ENCODE data around the gene CD99L2.

The CD99L2 gene

DNA sequence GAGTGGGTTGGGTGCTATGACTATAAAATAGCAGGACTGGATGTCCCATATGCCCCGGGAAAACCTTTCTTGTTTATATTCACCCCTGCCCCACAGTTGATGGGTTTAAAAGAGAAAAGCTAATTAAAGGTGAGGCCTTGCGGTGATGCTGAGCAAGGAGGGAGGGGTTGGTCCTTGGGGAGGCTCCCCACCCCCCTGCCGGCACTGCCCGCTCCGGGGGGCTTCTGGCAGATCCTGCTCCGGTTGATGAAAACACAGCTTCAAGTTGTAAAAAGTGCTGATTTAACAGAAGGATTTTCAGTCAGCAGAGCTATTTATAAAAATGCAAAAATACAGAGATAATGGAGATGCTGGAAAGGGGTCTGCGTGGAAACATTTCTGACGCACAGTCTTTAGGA, 136.7 kb downstream of the CD99L2 start:
- Histone ChIP-seq H3K18ac (ENCODE audit: low read length) (no peak overlapping the region), H2BK5ac (ENCODE audit: low read length) (no peak overlapping the region), H3K27ac (replicated peaks; ENCODE audit: low read length) (no peak overlapping the region), H2BK15ac (ENCODE audit: low read length) (no peak overlapping the region), H3K4me3 (ENCODE audit: low read length in 2 of 2) (no peak overlapping the region), H3K79me1 (ENCODE audit: low read depth, low read length) (no peaks in the 10 kb centered on the region), H4K91ac (ENCODE audit: low read depth, low read length, poor library complexity) (no peak overlapping the region), H3K4me2 (ENCODE audit: insufficient read depth, low read length, poor library complexity, severe bottlenecking) (no peak overlapping the region), H2BK12ac (ENCODE audit: low read length) (no peak overlapping the region), H3K27me3 (ENCODE audit: control insufficient read depth in 3 of 3, insufficient read depth in 3 of 3, low read depth in 1 of 3, low read length in 3 of 3) (peaks cover 0 to 18% (median 0%) of the 10 kb centered on the region in 3 experiments), H3K23ac (ENCODE audit: low read depth, low read length, poor library complexity) (no peak overlapping the region), H2BK120ac (ENCODE audit: low read depth, low read length) (no peak overlapping the region), H2AFZ (ENCODE audit: low read length) (no peak overlapping the region), H3K9me3 (replicated peaks in 1 of 2; ENCODE audit: control insufficient read depth in 2 of 2, insufficient read depth in 1 of 2, low read depth in 1 of 2, low read length in 2 of 2) (no peaks in the 10 kb centered on the region), H3K36me3 (replicated peaks in 1 of 2; ENCODE audit: control insufficient read depth in 2 of 2, insufficient read depth in 2 of 2, low read length in 2 of 2) (peaks cover 0 to 11% of the 10 kb centered on the region in 2 donors), H3K14ac (ENCODE audit: low read length) (no peak overlapping the region), H2AK5ac (ENCODE audit: low read depth, low read length) (no peak overlapping the region), H3K9ac (ENCODE audit: low read depth, low read length, poor library complexity) (no peak overlapping the region), H3K4me1 (ENCODE audit: control insufficient read depth in 2 of 2, insufficient read depth in 1 of 2, low read depth in 1 of 2, low read length in 2 of 2) (peaks cover 0 to 2% of the 10 kb centered on the region in 2 donors), H4K8ac (ENCODE audit: low read depth, low read length) (no peak overlapping the region), H3K4ac (ENCODE audit: low read length) (no peak overlapping the region)
- no peak for DNase-seq (ENCODE audit: low spot score)
- WGBS, 2 donors (ENCODE audit: extremely low coverage in 2 of 2, insufficient read length in 2 of 2, insufficient replicate concordance in 1 of 2), result no CpG with 5 or more reads among the region's 8 CpGs

DNA sequence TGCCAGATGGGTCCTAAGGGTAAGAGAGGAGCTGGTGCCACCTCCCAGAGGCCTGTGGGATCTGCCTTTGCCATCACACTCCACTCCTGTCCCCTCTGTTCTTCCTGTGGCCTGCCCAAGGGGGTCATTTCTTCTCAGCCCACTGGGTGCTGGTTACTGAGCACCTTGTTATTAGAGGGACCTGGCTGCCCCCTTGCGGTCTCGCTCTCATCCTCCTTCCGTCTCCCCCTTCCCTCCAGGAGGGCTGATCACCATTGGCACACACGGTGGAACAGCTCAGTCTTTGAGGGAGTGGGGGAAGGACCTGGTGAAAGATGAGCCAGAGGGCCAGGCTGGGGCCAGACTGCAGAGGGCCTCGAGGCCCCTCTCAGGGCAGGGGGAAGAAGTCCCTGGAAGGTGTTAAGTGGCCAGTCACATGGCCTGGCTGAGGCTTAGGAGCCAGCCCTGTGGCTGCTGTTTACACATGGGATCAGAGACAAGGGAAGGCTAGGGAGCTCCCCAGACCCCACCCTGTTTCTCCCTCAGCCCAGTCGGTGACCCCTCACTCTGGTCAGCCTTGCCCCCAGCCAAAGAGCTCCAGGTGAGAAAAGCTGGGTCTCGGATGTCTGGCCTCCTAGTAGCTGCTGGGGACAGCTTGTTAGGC, 137.2 kb downstream of the CD99L2 start:
- no peak overlapping the region for H3K9ac ChIP-seq (ENCODE audit: low read depth, low read length, poor library complexity)
- no peak overlapping the region for H4K91ac ChIP-seq (ENCODE audit: low read depth, low read length, poor library complexity)
- H3K4ac ChIP-seq (ENCODE audit: low read length), result no peak overlapping the region
- no peak overlapping the region for H3K4me3 ChIP-seq (ENCODE audit: low read length in 2 of 2)
- H2AFZ ChIP-seq (ENCODE audit: low read length), result no peak overlapping the region
- H3K4me1 ChIP-seq (ENCODE audit: control insufficient read depth in 2 of 2, insufficient read depth in 1 of 2, low read depth in 1 of 2, low read length in 2 of 2), result peaks cover 0 to 2% of the 10 kb centered on the region in 2 donors
- H3K18ac ChIP-seq (ENCODE audit: low read length), result no peak overlapping the region
- no peaks in the 10 kb centered on the region for H3K79me1 ChIP-seq (ENCODE audit: low read depth, low read length)
- H3K4me2 ChIP-seq (ENCODE audit: insufficient read depth, low read length, poor library complexity, severe bottlenecking), result no peak overlapping the region
- no peak overlapping the region for H2BK12ac ChIP-seq (ENCODE audit: low read length)
- H2BK5ac ChIP-seq (ENCODE audit: low read length), result no peak overlapping the region
- H2AK5ac ChIP-seq (ENCODE audit: low read depth, low read length), result no peak overlapping the region
- no peak overlapping the region for H3K14ac ChIP-seq (ENCODE audit: low read length)
- H4K8ac ChIP-seq (ENCODE audit: low read depth, low read length), result no peak overlapping the region
- peaks cover 0 to 12% of the 10 kb centered on the region in 2 donors for H3K36me3 ChIP-seq (replicated peaks in 1 of 2; ENCODE audit: control insufficient read depth in 2 of 2, insufficient read depth in 2 of 2, low read length in 2 of 2)
- H3K23ac ChIP-seq (ENCODE audit: low read depth, low read length, poor library complexity), result no peak overlapping the region
- DNase-seq (ENCODE audit: low spot score), result no peak
- no peak overlapping the region for H2BK15ac ChIP-seq (ENCODE audit: low read length)
- peaks cover 0 to 18% (median 0%) of the 10 kb centered on the region in 3 experiments for H3K27me3 ChIP-seq (ENCODE audit: control insufficient read depth in 3 of 3, insufficient read depth in 3 of 3, low read depth in 1 of 3, low read length in 3 of 3)
- WGBS, 2 donors (ENCODE audit: extremely low coverage in 2 of 2, insufficient read length in 2 of 2, insufficient replicate concordance in 1 of 2), result no CpG with 5 or more reads among the region's 7 CpGs
- no peak overlapping the region for H3K27ac ChIP-seq (replicated peaks; ENCODE audit: low read length)
- no peaks in the 10 kb centered on the region for H3K9me3 ChIP-seq (replicated peaks in 1 of 2; ENCODE audit: control insufficient read depth in 2 of 2, insufficient read depth in 1 of 2, low read depth in 1 of 2, low read length in 2 of 2)
- no peak overlapping the region for H2BK120ac ChIP-seq (ENCODE audit: low read depth, low read length)

DNA sequence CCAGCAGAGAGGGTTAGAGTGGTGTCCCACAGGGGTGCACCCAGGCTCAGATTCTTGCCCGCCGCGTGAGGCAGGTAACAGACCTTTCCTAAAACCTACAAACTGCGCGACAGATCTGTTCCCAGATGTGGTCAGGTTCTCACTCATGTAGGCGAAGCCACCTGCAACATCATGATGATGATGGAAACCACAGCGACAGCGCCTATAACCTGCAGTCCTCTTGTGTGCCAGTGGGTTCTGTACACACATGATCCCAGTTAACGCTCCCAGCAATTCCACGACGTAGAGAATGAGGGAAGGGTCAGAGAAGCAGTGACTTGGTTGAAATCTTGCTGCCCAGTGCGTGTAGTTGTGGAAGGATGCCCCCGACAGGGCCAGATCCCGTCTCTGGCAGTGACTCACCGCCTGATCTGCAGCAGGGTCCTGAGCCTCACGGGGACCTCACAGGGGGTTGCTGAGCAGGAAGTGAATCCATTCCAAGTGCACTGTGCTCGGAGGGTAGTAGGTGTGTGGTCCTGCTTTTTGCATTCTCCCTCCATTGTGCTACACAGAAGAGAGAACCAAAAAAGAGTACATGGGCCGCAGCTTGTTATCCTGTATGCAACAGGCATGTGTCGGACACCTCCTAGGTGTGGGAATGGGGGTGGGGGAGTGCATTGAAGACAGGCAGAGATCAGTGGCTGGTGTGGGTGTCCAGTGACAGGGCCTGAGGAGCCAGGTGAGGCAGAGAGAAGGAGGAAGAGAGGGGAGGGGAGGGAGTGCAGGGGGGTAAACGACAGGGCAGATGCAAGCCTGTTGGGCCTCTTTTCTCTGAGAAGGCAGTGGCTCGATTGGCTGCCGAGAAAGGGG, 138.7 kb downstream of the CD99L2 start:
- Histone ChIP-seq H4K91ac (ENCODE audit: low read depth, low read length, poor library complexity) (no peak overlapping the region), H3K27ac (replicated peaks; ENCODE audit: low read length) (no peak overlapping the region), H4K8ac (ENCODE audit: low read depth, low read length) (no peak overlapping the region), H3K9me3 (replicated peaks in 1 of 2; ENCODE audit: control insufficient read depth in 2 of 2, insufficient read depth in 1 of 2, low read depth in 1 of 2, low read length in 2 of 2) (no peaks in the 10 kb centered on the region), H2BK15ac (ENCODE audit: low read length) (no peak overlapping the region), H3K4me2 (ENCODE audit: insufficient read depth, low read length, poor library complexity, severe bottlenecking) (no peak overlapping the region), H3K79me1 (ENCODE audit: low read depth, low read length) (no peaks in the 10 kb centered on the region), H3K36me3 (replicated peaks in 1 of 2; ENCODE audit: control insufficient read depth in 2 of 2, insufficient read depth in 2 of 2, low read length in 2 of 2) (peaks cover 0 to 13% of the 10 kb centered on the region in 2 donors), H2BK120ac (ENCODE audit: low read depth, low read length) (no peak overlapping the region), H3K23ac (ENCODE audit: low read depth, low read length, poor library complexity) (no peak overlapping the region), H3K4me1 (ENCODE audit: control insufficient read depth in 2 of 2, insufficient read depth in 1 of 2, low read depth in 1 of 2, low read length in 2 of 2) (peaks cover 0 to 2% of the 10 kb centered on the region in 2 donors), H3K4ac (ENCODE audit: low read length) (no peak overlapping the region), H3K9ac (ENCODE audit: low read depth, low read length, poor library complexity) (no peak overlapping the region), H3K18ac (ENCODE audit: low read length) (no peak overlapping the region), H2BK5ac (ENCODE audit: low read length) (no peak overlapping the region), H3K14ac (ENCODE audit: low read length) (no peak overlapping the region), H2AFZ (ENCODE audit: low read length) (no peak overlapping the region), H2BK12ac (ENCODE audit: low read length) (no peak overlapping the region), H2AK5ac (ENCODE audit: low read depth, low read length) (no peak overlapping the region), H3K4me3 (ENCODE audit: low read length in 2 of 2) (no peak overlapping the region), H3K27me3 (ENCODE audit: control insufficient read depth in 3 of 3, insufficient read depth in 3 of 3, low read depth in 1 of 3, low read length in 3 of 3) (peaks cover 0 to 18% (median 0%) of the 10 kb centered on the region in 3 experiments)
- WGBS, 2 donors (ENCODE audit: extremely low coverage in 2 of 2, insufficient read length in 2 of 2, insufficient replicate concordance in 1 of 2), result no CpG with 5 or more reads among the region's 22 CpGs
- DNase-seq (ENCODE audit: low spot score), result no peak

DNA sequence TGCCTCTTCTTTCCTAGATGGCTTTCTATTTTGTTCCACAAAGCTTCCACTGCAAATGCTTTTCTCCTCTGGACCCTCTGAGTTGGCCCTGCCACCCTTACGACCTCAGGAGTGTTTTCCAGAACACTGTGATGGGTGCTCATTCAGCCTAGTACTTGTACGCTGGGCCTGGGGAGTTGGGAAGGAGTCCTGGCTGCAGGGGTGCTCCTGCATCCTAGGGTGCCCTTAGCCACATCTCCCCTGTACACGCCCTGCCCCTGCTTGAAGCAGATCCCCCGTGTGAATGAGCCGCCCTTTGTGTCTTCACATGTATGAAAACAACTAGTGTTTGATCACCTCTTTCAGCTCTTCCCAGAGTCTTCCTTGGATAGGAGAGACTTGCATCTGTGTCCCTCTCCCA, 141.1 kb downstream of the CD99L2 start:
- Histone ChIP-seq H2BK15ac (ENCODE audit: low read length) (no peak overlapping the region), H4K8ac (ENCODE audit: low read depth, low read length) (no peak overlapping the region), H3K4ac (ENCODE audit: low read length) (no peak overlapping the region), H3K14ac (ENCODE audit: low read length) (no peak overlapping the region), H3K9me3 (replicated peaks in 1 of 2; ENCODE audit: control insufficient read depth in 2 of 2, insufficient read depth in 1 of 2, low read depth in 1 of 2, low read length in 2 of 2) (no peaks in the 10 kb centered on the region), H2AK5ac (ENCODE audit: low read depth, low read length) (no peak overlapping the region), H3K18ac (ENCODE audit: low read length) (no peak overlapping the region), H3K27me3 (ENCODE audit: control insufficient read depth in 3 of 3, insufficient read depth in 3 of 3, low read depth in 1 of 3, low read length in 3 of 3) (peaks cover 0 to 4% (median 0%) of the 10 kb centered on the region in 3 experiments), H3K36me3 (replicated peaks in 1 of 2; ENCODE audit: control insufficient read depth in 2 of 2, insufficient read depth in 2 of 2, low read length in 2 of 2) (peaks cover 0 to 9% of the 10 kb centered on the region in 2 donors), H3K9ac (ENCODE audit: low read depth, low read length, poor library complexity) (no peak overlapping the region), H3K23ac (ENCODE audit: low read depth, low read length, poor library complexity) (no peak overlapping the region), H3K4me1 (ENCODE audit: control insufficient read depth in 2 of 2, insufficient read depth in 1 of 2, low read depth in 1 of 2, low read length in 2 of 2) (peaks cover 0 to 2% of the 10 kb centered on the region in 2 donors), H2BK120ac (ENCODE audit: low read depth, low read length) (no peak overlapping the region), H2BK12ac (ENCODE audit: low read length) (no peak overlapping the region), H2BK5ac (ENCODE audit: low read length) (no peak overlapping the region), H4K91ac (ENCODE audit: low read depth, low read length, poor library complexity) (no peak overlapping the region), H2AFZ (ENCODE audit: low read length) (no peak overlapping the region), H3K27ac (replicated peaks; ENCODE audit: low read length) (no peak overlapping the region), H3K79me1 (ENCODE audit: low read depth, low read length) (no peaks in the 10 kb centered on the region), H3K4me3 (ENCODE audit: low read length in 2 of 2) (no peak overlapping the region), H3K4me2 (ENCODE audit: insufficient read depth, low read length, poor library complexity, severe bottlenecking) (no peak overlapping the region)
- no CpG with 5 or more reads among the region's 5 CpGs for WGBS, 2 donors (ENCODE audit: extremely low coverage in 2 of 2, insufficient read length in 2 of 2, insufficient replicate concordance in 1 of 2)
- no peak for DNase-seq (ENCODE audit: low spot score)

All from neuronal stem cell (in vitro differentiated cells).